Memory B cell (primary cell): ENCODE results near the gene BCL2L14.
"Not testable (repeated sequence)": the region's sequence is repeated elsewhere in the genome, so short reads cannot be mapped to it uniquely, and the experiment has no call there.

Experiments
- ATAC-seq: fragments of 150-1000 bp; cut with Tn5 transposase; 2 replicates; pipeline ENCODE4 v1.10.0; 2021; ENCODE audit warnings: low read depth, mild to moderate bottlenecking, moderate library complexity
- DNase-seq, 2 donors: peaks; one replicate each; pipeline ENCODE4 v3.0.0; 2022; ENCODE audit warnings: low spot score in 2 of 2
- H3K27ac Mint-ChIP-seq: one replicate; pipeline ENCODE4 v1.8.0; 2022; ENCODE audit warnings: mild to moderate bottlenecking, moderate library complexity, mixed read lengths
- H3K27me3 Mint-ChIP-seq: one replicate; pipeline ENCODE4 v1.8.0; 2022; ENCODE audit warnings: mixed read lengths
- H3K36me3 Mint-ChIP-seq: one replicate; pipeline ENCODE4 v1.8.0; 2022; ENCODE audit warnings: mild to moderate bottlenecking, mixed read lengths
- H3K4me1 Mint-ChIP-seq: one replicate; pipeline ENCODE4 v1.8.0; 2022; ENCODE audit warnings: mixed read lengths
- H3K4me3 Mint-ChIP-seq: one replicate; pipeline ENCODE4 v1.8.0; 2022; ENCODE audit warnings: mild to moderate bottlenecking, moderate library complexity, mixed read lengths
- H3K9me3 Mint-ChIP-seq: one replicate; pipeline ENCODE4 v1.8.0; 2022; ENCODE audit warnings: mixed read lengths

The BCL2L14 gene

DNA sequence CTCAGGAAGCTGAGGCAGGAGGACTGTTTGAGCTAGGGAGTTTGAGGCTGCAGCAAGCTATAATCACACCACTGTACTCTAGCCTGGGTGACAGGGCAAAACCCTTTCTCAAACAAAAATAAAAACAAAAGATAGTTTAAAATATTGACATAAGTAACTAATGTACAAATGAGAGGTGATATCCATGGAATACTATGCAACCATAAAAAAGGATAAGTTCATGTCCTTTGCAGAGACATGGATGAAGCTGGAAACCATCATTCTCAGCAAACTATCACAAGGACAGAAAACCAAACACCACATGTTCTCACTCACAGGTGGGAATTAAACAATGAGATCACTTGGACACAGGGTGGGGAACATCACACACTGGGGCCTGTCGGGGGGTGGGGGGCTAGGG lies 73.8 kb downstream of the BCL2L14 start:
- H3K4me3 Mint-ChIP-seq, ATAC-seq, H3K27ac Mint-ChIP-seq, H3K9me3 Mint-ChIP-seq, H3K27me3 Mint-ChIP-seq, H3K4me1 Mint-ChIP-seq, DNase-seq, H3K36me3 Mint-ChIP-seq: not testable (repeated sequence)

DNA sequence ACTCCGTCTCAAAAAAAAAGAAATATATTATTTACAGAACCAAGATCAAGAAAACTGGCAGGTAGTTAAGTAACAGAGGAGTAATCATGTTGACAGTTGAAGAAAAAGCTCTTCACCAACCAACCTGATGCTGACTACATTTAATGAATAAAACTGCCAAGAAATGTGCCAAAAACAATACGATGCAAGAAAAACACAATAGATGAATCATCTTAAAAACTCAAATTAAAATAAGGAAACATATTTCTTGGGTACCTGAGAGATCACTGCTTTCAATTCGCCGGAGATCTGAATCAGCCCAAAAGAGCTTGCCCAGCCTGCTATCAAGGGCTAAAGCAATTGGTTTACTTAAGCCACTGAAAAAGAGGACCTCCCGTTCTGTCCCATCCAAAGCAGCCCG lies 76.4 kb downstream of the BCL2L14 start:
- peaks cover 1% of the 10 kb centered on the region for H3K27me3 Mint-ChIP-seq

More for the DNA sequence above, 76.4 kb downstream of the BCL2L14 start:
- Mint-ChIP-seq H3K4me1 (no peaks in the 10 kb centered on the region), H3K36me3 (peaks cover 2% of the 10 kb centered on the region), H3K4me3 (no peak overlapping the region), H3K9me3 (no peaks in the 10 kb centered on the region), H3K27ac (no peak overlapping the region)
- ATAC-seq (no peak), DNase-seq (no peak)
